Neuronal stem cell (in vitro differentiated cells): ENCODE results near the gene CROCC.
A peak's percentile ranks its signal among the peaks of the same experiment; 100 is the strongest.

Experiments used
- DNase-seq: peaks from one replicate; pipeline ENCODE4 v3.0.0-alpha.2; 2013; ENCODE audit warnings: low spot score
- H2AFZ ChIP-seq: one replicate; pipeline ENCODE4 v1.6.1; 2013; ENCODE audit warnings: mild to moderate bottlenecking, low read length, inconsistent platforms
- H2AK5ac ChIP-seq: 2 replicates; pipeline ENCODE4 v1.6.1; 2013; ENCODE audit warnings: low read depth, mild to moderate bottlenecking, inconsistent platforms, low read length, moderate library complexity, mixed read lengths
- H2BK120ac ChIP-seq: 2 replicates; pipeline ENCODE4 v1.6.1; 2013; ENCODE audit warnings: low read depth, mild to moderate bottlenecking, inconsistent platforms, low read length, moderate library complexity, mixed read lengths
- H2BK12ac ChIP-seq: one replicate; pipeline ENCODE4 v1.6.1; 2013; ENCODE audit warnings: low read length, inconsistent platforms
- H2BK15ac ChIP-seq: 2 replicates; pipeline ENCODE4 v1.6.1; 2013; ENCODE audit warnings: mild to moderate bottlenecking, low read length, inconsistent platforms, mixed read lengths
- H2BK5ac ChIP-seq: one replicate; pipeline ENCODE4 v1.6.1; 2013; ENCODE audit warnings: inconsistent platforms, mild to moderate bottlenecking, low read length, moderate library complexity
- H3K14ac ChIP-seq: one replicate; pipeline ENCODE4 v1.6.1; 2013; ENCODE audit warnings: low read length, inconsistent platforms
- H3K18ac ChIP-seq: 2 replicates; pipeline ENCODE4 v1.6.1; 2013; ENCODE audit warnings: low read length, inconsistent platforms
- H3K23ac ChIP-seq: 2 replicates; pipeline ENCODE4 v1.6.1; 2013; ENCODE audit warnings: low read depth, mild to moderate bottlenecking, mixed read lengths, low read length, inconsistent platforms; ENCODE audit not compliant: poor library complexity
- H3K27ac ChIP-seq: replicated peaks from 3 replicates; pipeline ENCODE4 v1.5.1; 2013; ENCODE audit warnings: low read length, inconsistent platforms
- H3K27me3 ChIP-seq, 3 experiments: 2 replicates each; pipeline ENCODE4 v1.6.1; 2013; ENCODE audit warnings: low read length in 3 of 3, mild to moderate bottlenecking in 2 of 3, inconsistent platforms in 1 of 3, low read depth in 1 of 3, mixed read lengths in 1 of 3, moderate library complexity in 1 of 3; ENCODE audit not compliant: control insufficient read depth in 3 of 3, insufficient read depth in 3 of 3
- H3K36me3 ChIP-seq, 2 donors: replicated peaks in 1 of 2; 2 replicates each; pipeline ENCODE4 v1.6.1; 2013; ENCODE audit warnings: low read length in 2 of 2; ENCODE audit not compliant: control insufficient read depth in 2 of 2, insufficient read depth in 2 of 2
- H3K4ac ChIP-seq: 2 replicates; pipeline ENCODE4 v1.6.1; 2013; ENCODE audit warnings: inconsistent platforms, mild to moderate bottlenecking, low read length, moderate library complexity
- H3K4me1 ChIP-seq, 2 donors: 1 replicate in 1 of 2; 2 replicates in 1 of 2; pipeline ENCODE4 v1.6.1; 2013; ENCODE audit warnings: low read length in 2 of 2, low read depth in 1 of 2; ENCODE audit not compliant: control insufficient read depth in 2 of 2, insufficient read depth in 1 of 2
- H3K4me2 ChIP-seq: one replicate; pipeline ENCODE4 v1.6.1; 2013; ENCODE audit warnings: mild to moderate bottlenecking, low read length, inconsistent platforms; ENCODE audit not compliant: insufficient read depth, poor library complexity, severe bottlenecking
- H3K4me3 ChIP-seq, 2 donors: 2 replicates each; pipeline ENCODE4 v1.5.1; 2013; ENCODE audit warnings: low read length in 2 of 2, mild to moderate bottlenecking in 2 of 2, inconsistent platforms in 1 of 2, moderate library complexity in 1 of 2
- H3K79me1 ChIP-seq: one replicate; pipeline ENCODE4 v1.6.1; 2013; ENCODE audit warnings: low read depth, mild to moderate bottlenecking, inconsistent platforms, low read length, moderate library complexity
- H3K9ac ChIP-seq: one replicate; pipeline ENCODE4 v1.6.1; 2013; ENCODE audit warnings: mild to moderate bottlenecking, low read depth, low read length, inconsistent platforms; ENCODE audit not compliant: poor library complexity
- H3K9me3 ChIP-seq, 2 donors: replicated peaks in 1 of 2; 2 replicates each; pipeline versions ENCODE3 to v1.6.1; 2013; ENCODE audit warnings: low read length in 2 of 2, mild to moderate bottlenecking in 2 of 2, inconsistent platforms in 1 of 2, low read depth in 1 of 2, mixed read lengths in 1 of 2, moderate library complexity in 1 of 2; ENCODE audit not compliant: control insufficient read depth in 2 of 2, insufficient read depth in 1 of 2
- H4K8ac ChIP-seq: one replicate; pipeline ENCODE4 v1.6.1; 2013; ENCODE audit warnings: low read depth, mild to moderate bottlenecking, inconsistent platforms, low read length, moderate library complexity
- H4K91ac ChIP-seq: one replicate; pipeline ENCODE4 v1.6.1; 2013; ENCODE audit warnings: low read length, low read depth, mild to moderate bottlenecking, inconsistent platforms; ENCODE audit not compliant: poor library complexity
- WGBS, 2 donors: extraction: QIAGEN DNeasy Blood & Tissue Kit; methylation state at CpG; one replicate each; pipeline ENCODE4 v1.1.7; 2013; ENCODE audit warnings: missing lambda C conversion rate in 2 of 2, mixed read lengths in 1 of 2; ENCODE audit not compliant: insufficient read length in 2 of 2, insufficient replicate concordance in 1 of 2; ENCODE audit errors: extremely low coverage in 2 of 2; 5-methylcytosine and 5-hydroxymethylcytosine counted together

CROCC gene

GRCh38 chr1:16971341-16972188 lies 49.8 kb downstream of the CROCC start:
- H3K79me1 ChIP-seq, result peaks cover 10% of the 10 kb centered on the region
- H3K4me2 ChIP-seq, result no peak overlapping the region
- H2BK5ac ChIP-seq, result no peak overlapping the region
- H4K8ac ChIP-seq, result no peak overlapping the region
- peak; percentile 58 for DNase-seq
- H3K4ac ChIP-seq, result peak overlapping the region; percentile 76
- H3K27ac ChIP-seq, result peak overlapping the region; percentile 87
- H3K23ac ChIP-seq, result peak overlapping the region; percentile 89
- H4K91ac ChIP-seq, result no peak overlapping the region
- peak overlapping the region; percentile 78 for H3K9ac ChIP-seq
- peaks cover 42 to 54% of the 10 kb centered on the region in 2 donors for H3K36me3 ChIP-seq
- H3K18ac ChIP-seq, result peak overlapping the region; percentile 78
- peak overlapping the region in 1 of 2 donors; percentile 37 for H3K4me3 ChIP-seq
- peak overlapping the region; percentile 86 for H2BK12ac ChIP-seq
- peak overlapping the region; percentile 51 for H3K14ac ChIP-seq
- H3K27me3 ChIP-seq, result no peaks in the 10 kb centered on the region
- no peak overlapping the region for H2BK15ac ChIP-seq
- peak overlapping the region; percentile 99 for H2AK5ac ChIP-seq
- H3K4me1 ChIP-seq, result peaks cover 11 to 19% of the 10 kb centered on the region in 2 donors
- no peaks in the 10 kb centered on the region for H3K9me3 ChIP-seq
- no peak overlapping the region for H2AFZ ChIP-seq
- peak overlapping the region; percentile 81 for H2BK120ac ChIP-seq
- no CpG with 5 or more reads among the region's 28 CpGs for WGBS, 2 donors

GRCh38 chr1:16972189-16972895 lies 50.6 kb downstream of the CROCC start:
- no peak overlapping the region for H3K4ac ChIP-seq
- peaks cover 41 to 60% of the 10 kb centered on the region in 2 donors for H3K36me3 ChIP-seq
- peak overlapping the region; percentile 52 for H2BK120ac ChIP-seq
- no peak overlapping the region for H2BK5ac ChIP-seq
- H3K27me3 ChIP-seq, result no peaks in the 10 kb centered on the region
- DNase-seq, result no peak
- peak overlapping the region; percentile 81 for H2AK5ac ChIP-seq
- no peak overlapping the region for H3K23ac ChIP-seq
- no peak overlapping the region for H4K8ac ChIP-seq
- H3K27ac ChIP-seq, result peak overlapping the region; percentile 87
- peak overlapping the region; percentile 50 for H2BK15ac ChIP-seq
- no peak overlapping the region for H2AFZ ChIP-seq
- H3K4me2 ChIP-seq, result no peak overlapping the region
- peak overlapping the region; percentile 62 for H3K18ac ChIP-seq
- H2BK12ac ChIP-seq, result no peak overlapping the region
- H3K4me3 ChIP-seq, result no peak overlapping the region
- H4K91ac ChIP-seq, result no peak overlapping the region
- WGBS, 2 donors, result no CpG with 5 or more reads among the region's 11 CpGs
- no peak overlapping the region for H3K14ac ChIP-seq
- H3K4me1 ChIP-seq, result peaks cover 11 to 20% of the 10 kb centered on the region in 2 donors
- peak overlapping the region; percentile 78 for H3K9ac ChIP-seq
- H3K9me3 ChIP-seq, result no peaks in the 10 kb centered on the region
- peaks cover 10% of the 10 kb centered on the region for H3K79me1 ChIP-seq

GRCh38 chr1:16973215-16973614 lies 51.5 kb downstream of the CROCC start:
- Histone ChIP-seq H3K9ac (no peak overlapping the region), H4K91ac (peak overlapping the region; percentile 57), H2BK15ac (no peak overlapping the region), H3K14ac (peak overlapping the region; percentile 31), H3K4me1 (peaks cover 12 to 27% of the 10 kb centered on the region in 2 donors), H3K36me3 (peaks cover 44 to 64% of the 10 kb centered on the region in 2 donors), H3K18ac (peak overlapping the region; percentile 61), H3K23ac (peak overlapping the region; percentile 71), H3K27me3 (no peaks in the 10 kb centered on the region), H2BK120ac (no peak overlapping the region), H3K27ac (peak overlapping the region; percentile 87), H3K79me1 (peaks cover 15% of the 10 kb centered on the region), H3K4me3 (no peak overlapping the region), H4K8ac (no peak overlapping the region), H3K4ac (no peak overlapping the region), H2BK5ac (no peak overlapping the region), H2AFZ (no peak overlapping the region), H3K9me3 (no peaks in the 10 kb centered on the region), H2BK12ac (peak overlapping the region; percentile 46), H3K4me2 (no peak overlapping the region), H2AK5ac (peak overlapping the region; percentile 29)
- WGBS, 2 donors, result no CpG with 5 or more reads among the region's 9 CpGs
- DNase-seq, result no peak

GRCh38 chr1:16975211-16975610 lies 53.5 kb downstream of the CROCC start:
- Histone ChIP-seq H3K23ac (peak overlapping the region; percentile 58), H3K18ac (peak overlapping the region; percentile 23), H2BK15ac (no peak overlapping the region), H2BK120ac (no peak overlapping the region), H2AK5ac (peak overlapping the region; percentile 78), H3K4ac (no peak overlapping the region), H3K14ac (peak overlapping the region; percentile 47), H3K27ac (peak overlapping the region; percentile 22), H4K91ac (no peak overlapping the region), H3K79me1 (peaks cover 25% of the 10 kb centered on the region), H2BK5ac (peak overlapping the region; percentile 61), H2BK12ac (no peak overlapping the region), H3K4me3 (no peak overlapping the region), H3K4me1 (peaks cover 27 to 36% of the 10 kb centered on the region in 2 donors), H3K4me2 (no peak overlapping the region), H4K8ac (no peak overlapping the region), H3K9me3 (no peaks in the 10 kb centered on the region), H2AFZ (no peak overlapping the region), H3K36me3 (peaks cover 31 to 58% of the 10 kb centered on the region in 2 donors), H3K27me3 (no peaks in the 10 kb centered on the region), H3K9ac (peak overlapping the region; percentile 37)
- DNase-seq, result no peak
- no CpG with 5 or more reads among the region's 14 CpGs for WGBS, 2 donors
